HepG2 (cell line): ENCODE results near the gene SUB1. TPM values are rescaled to one million over a fixed set of nuclear protein-coding genes. Genes with fewer than 3 reads are reported as not detected.
A peak's percentile ranks its signal among the peaks of the same experiment; 100 is the strongest.

Experiments
- ATAD3A ChIP-seq: sonication (generic); formaldehyde crosslinking; IDR thresholded peaks from 2 replicates; pipeline ENCODE4 v1.4.0; 2020; ENCODE audit warnings: missing genetic modification reagents
- CHCHD3 ChIP-seq: sonication (generic); formaldehyde crosslinking; IDR thresholded peaks from 2 replicates; pipeline ENCODE4 v1.8.0; 2022; ENCODE audit warnings: mild to moderate bottlenecking, missing genetic modification reagents, moderate library complexity
- CSRNP1 ChIP-seq: sonication (generic); formaldehyde crosslinking; IDR thresholded peaks from 2 replicates; pipeline ENCODE4 v1.8.1; 2023; ENCODE audit warnings: mild to moderate bottlenecking, missing genetic modification reagents
- CSRNP2 ChIP-seq: sonication (generic); formaldehyde crosslinking; conservative IDR thresholded peaks from 2 replicates; pipeline ENCODE4 v1.8.0; 2022; ENCODE audit warnings: low read depth, missing genetic modification reagents
- DDIT3 ChIP-seq: sonication (generic); formaldehyde crosslinking; IDR thresholded peaks from 2 replicates; pipeline ENCODE4 v1.4.0; 2020; ENCODE audit warnings: mild to moderate bottlenecking, missing genetic modification reagents
- FOXP1 ChIP-seq, 2 experiments: fragments of 450-650 bp in 1 of 2; IDR thresholded peaks; 2 replicates each; pipeline ENCODE4 v1.6.1; 2017 to 2018; ENCODE audit warnings: antibody characterized with exemption in 1 of 2
- HOMEZ ChIP-seq: IDR thresholded peaks from 2 replicates; pipeline ENCODE4 v1.6.1; 2016; ENCODE audit warnings: low read depth
- HOXA7 ChIP-seq: sonication (generic); formaldehyde crosslinking; IDR thresholded peaks from 2 replicates; pipeline ENCODE4 v1.8.1; 2022; ENCODE audit warnings: mild to moderate bottlenecking, missing genetic modification reagents, moderate library complexity
- KLF12 ChIP-seq: sonication (generic); formaldehyde crosslinking; IDR thresholded peaks from 2 replicates; pipeline ENCODE4 v1.4.0; 2020; ENCODE audit warnings: missing genetic modification reagents, borderline replicate concordance
- MAX ChIP-seq: IDR thresholded peaks from 2 replicates; pipeline ENCODE4 v1.6.1; 2012; ENCODE audit warnings: inconsistent platforms
- NAIF1 ChIP-seq: sonication (generic); formaldehyde crosslinking; IDR thresholded peaks from 2 replicates; pipeline ENCODE4 v1.5.0; 2020; ENCODE audit warnings: mild to moderate bottlenecking, missing genetic modification reagents, borderline replicate concordance
- NFKB2 ChIP-seq: sonication (generic); formaldehyde crosslinking; IDR thresholded peaks from 2 replicates; pipeline ENCODE4 v1.4.0; 2020; ENCODE audit warnings: missing genetic modification reagents, borderline replicate concordance
- NR1H2 ChIP-seq: sonication (generic); formaldehyde crosslinking; IDR thresholded peaks from 2 replicates; pipeline ENCODE4 v1.8.1; 2022; ENCODE audit warnings: low read depth, missing genetic modification reagents, borderline replicate concordance
- RARA ChIP-seq: IDR thresholded peaks from 2 replicates; pipeline ENCODE4 v1.6.1; 2016; ENCODE audit warnings: missing genetic modification reagents, missing compliant biosample characterization
- SPEN ChIP-seq: sonication (generic); formaldehyde crosslinking; IDR thresholded peaks from 2 replicates; pipeline ENCODE4 v1.5.1; 2020; ENCODE audit warnings: low read depth, mild to moderate bottlenecking, missing genetic modification reagents
- STAG1 ChIP-seq: sonication (generic); formaldehyde crosslinking; IDR thresholded peaks from 2 replicates; pipeline ENCODE4 v1.4.0; 2020; ENCODE audit warnings: missing genetic modification reagents
- TEF ChIP-seq: sonication (generic); formaldehyde crosslinking; IDR thresholded peaks from 2 replicates; pipeline ENCODE4 v1.5.0; 2020; ENCODE audit warnings: missing genetic modification reagents
- YY1 ChIP-seq: IDR thresholded peaks from 2 replicates; pipeline ENCODE4 v1.6.1; 2011; ENCODE audit warnings: low read length, low read depth, moderate library complexity, mild to moderate bottlenecking; ENCODE audit not compliant: insufficient read depth, insufficient replicate concordance
- ZIK1 ChIP-seq: sonication (generic); formaldehyde crosslinking; IDR thresholded peaks from 2 replicates; pipeline ENCODE4 v1.5.0; 2020; ENCODE audit warnings: mild to moderate bottlenecking, low read depth, missing genetic modification reagents, borderline replicate concordance
- ZNF512 ChIP-seq: sonication (generic); formaldehyde crosslinking; IDR thresholded peaks from 2 replicates; pipeline ENCODE4 v1.4.0; 2020; ENCODE audit warnings: mild to moderate bottlenecking, missing genetic modification reagents
- ZNF556 ChIP-seq: sonication (generic); formaldehyde crosslinking; IDR thresholded peaks from 2 replicates; pipeline ENCODE4 v1.4.0; 2020; ENCODE audit warnings: mild to moderate bottlenecking, missing genetic modification reagents, borderline replicate concordance
- polyA plus RNA-seq, 8 experiments: library from polyadenylated mRNA; depleted of rRNA in 3 of 8; stranded (reverse) in 7 of 8; unstranded in 1 of 8; fragments of >200 nt; fragmentation: Illumina TruSeq in 4 of 8; extraction: Trizol in 4 of 8; gene quantifications; 2 replicates each; pipeline versions ENCODE4 v1.2.1 to v1.2.3, GENCODE V29; 2011 to 2016; ENCODE audit warnings: low read depth in 4 of 8, missing spikeins in 1 of 8, mixed read lengths in 1 of 8; ENCODE audit not compliant: insufficient read depth in 1 of 8
- total RNA-seq, 5 experiments: library from RNA; depleted of rRNA; stranded (reverse); fragments of >200 nt; fragmentation: Illumina TruSeq; extraction: Trizol; gene quantifications; 2 replicates each; pipeline ENCODE4 v1.2.3, GENCODE V29; 2016; ENCODE audit warnings: low read depth in 1 of 5

The SUB1 gene
- total and polyA plus RNA-seq, 2 of the 13 experiments (the other 11 are each of a cell fraction or from before 2014, with no cell fraction given): 182 to 693 TPM

GRCh38 chr5:32585446-32586275 lies at the start of gene SUB1 (continued):
- TF ChIP-seq MAX (peak; percentile 78), NR1H2 (CRISPR knock-in tag) (no peak), SPEN (no peak; the same call in none of the 2 replicates), ZIK1 (no peak), NAIF1 (no peak), KLF12 (CRISPR knock-in tag) (no peak), CSRNP2 (no peak), ZNF512 (CRISPR knock-in tag) (no peak), CSRNP1 (CRISPR knock-in tag) (peak; percentile 80), DDIT3 (CRISPR knock-in tag) (no peak), NFKB2 (0 out of 2 replicates have a peak, but pooled peaks have one; percentile 52), ZNF556 (CRISPR knock-in tag) (0 out of 2 replicates have a peak, but pooled peaks have one; percentile 3), RARA (CRISPR knock-in tag) (peak; percentile 54; the same call in 1 of the 2 replicates), ATAD3A (CRISPR knock-in tag) (no peak), YY1 (peak; percentile 86), FOXP1 (IDR thresholded peaks at IDR 0.05) (no peak), FOXP1 (CRISPR knock-in tag; IDR thresholded peaks at IDR 0.05) (no peak), HOXA7 (CRISPR knock-in tag) (no peak), STAG1 (CRISPR knock-in tag) (no peak; the same call in none of the 2 replicates), CHCHD3 (CRISPR knock-in tag) (no peak), TEF (CRISPR knock-in tag) (no peak), HOMEZ (CRISPR knock-in tag) (no peak)
